ENCODE measurements around the gene AFF1. TPM values are rescaled to one million over a fixed set of nuclear protein-coding genes. Genes with fewer than 3 reads are reported as not detected.

AFF1 gene
- total RNA-seq, 4 donors from 2014 or later = 59.7 to 78.1 (median 65.9) TPM

DNA sequence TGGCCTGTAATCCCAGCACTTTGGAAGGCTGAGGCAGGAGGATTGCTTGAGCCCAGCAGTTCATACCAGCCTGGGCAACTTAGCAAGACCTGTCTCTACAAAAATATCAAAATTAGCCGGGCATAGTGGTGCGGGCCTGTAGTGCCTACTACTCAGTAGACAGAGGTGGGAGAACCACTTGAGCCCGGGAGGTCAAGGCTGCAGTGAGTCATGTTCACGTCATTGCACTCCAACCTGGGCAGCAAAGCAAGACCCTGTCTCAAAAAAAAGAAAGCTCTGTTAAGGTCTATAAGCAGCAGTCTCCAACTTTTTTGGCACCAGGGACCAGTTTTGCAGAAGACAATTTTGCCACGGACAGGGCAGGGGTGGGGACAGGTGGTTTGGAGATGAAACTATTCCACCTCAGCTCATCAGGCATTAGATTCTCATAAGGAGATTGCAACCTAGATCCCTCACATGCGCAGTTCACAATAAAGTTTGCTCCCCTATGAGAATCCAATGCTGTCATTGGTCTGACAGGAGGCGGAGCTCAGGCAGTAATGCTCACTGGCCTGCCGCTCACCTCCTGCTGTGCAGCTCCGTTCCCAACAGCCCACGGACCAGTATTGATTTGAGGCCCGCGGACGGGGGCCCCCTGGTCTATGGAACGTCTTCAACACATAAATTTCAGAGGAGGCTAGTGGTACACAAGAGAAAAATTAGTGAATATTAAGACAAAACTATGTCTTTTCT is 217.7 kb downstream of the AFF1 start:
- H3K27ac ChIP-seq = no peak overlapping the region
- WGBS, 2 donors (ENCODE audit: low coverage in 1 of 2) = 78 to 90% methylated on average over 2 to 5 of the region's 14 CpGs
- ATAC-seq = no peak

DNA sequence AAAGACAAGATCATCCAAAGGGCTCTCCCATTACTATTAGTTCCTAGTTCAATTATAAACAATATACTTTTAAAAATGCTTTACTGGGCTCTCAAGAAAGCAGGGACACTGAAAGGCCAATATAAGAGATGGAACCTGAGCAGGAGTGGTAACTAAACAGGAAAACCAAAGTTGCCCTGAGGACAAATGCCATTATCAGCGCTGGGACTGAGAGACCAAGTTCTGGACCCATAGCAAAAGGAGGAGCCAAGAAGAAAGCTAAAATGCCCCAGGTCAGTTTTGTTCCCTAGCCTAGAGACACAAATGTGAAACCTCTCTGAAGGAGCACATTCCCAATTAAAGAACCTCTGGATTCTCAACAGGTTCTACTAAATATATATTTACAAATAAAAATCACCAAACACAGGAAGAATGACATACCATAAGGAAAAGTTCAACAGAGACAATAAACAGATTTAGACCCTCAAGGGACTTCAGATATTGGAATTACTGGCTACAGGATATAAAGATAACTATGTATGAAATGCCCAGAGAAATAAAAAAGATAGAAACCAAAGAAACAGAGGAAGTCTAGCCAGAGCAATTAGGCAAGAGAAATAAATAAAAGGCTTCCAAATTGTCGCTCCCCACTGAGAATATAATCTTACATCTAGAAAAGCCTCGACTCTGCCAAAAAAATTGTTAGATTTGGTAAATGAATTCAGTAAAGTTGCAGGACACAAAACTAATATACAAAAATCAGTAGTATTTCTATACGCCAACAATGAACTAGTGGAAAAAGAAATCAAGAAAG is 218.5 kb downstream of the AFF1 start:
- no peak for ATAC-seq
- H3K4me1 ChIP-seq = peaks cover 0 to 7% (median 0%) of the 10 kb centered on the region in 3 donors
- TF ChIP-seq, protein P1, sequence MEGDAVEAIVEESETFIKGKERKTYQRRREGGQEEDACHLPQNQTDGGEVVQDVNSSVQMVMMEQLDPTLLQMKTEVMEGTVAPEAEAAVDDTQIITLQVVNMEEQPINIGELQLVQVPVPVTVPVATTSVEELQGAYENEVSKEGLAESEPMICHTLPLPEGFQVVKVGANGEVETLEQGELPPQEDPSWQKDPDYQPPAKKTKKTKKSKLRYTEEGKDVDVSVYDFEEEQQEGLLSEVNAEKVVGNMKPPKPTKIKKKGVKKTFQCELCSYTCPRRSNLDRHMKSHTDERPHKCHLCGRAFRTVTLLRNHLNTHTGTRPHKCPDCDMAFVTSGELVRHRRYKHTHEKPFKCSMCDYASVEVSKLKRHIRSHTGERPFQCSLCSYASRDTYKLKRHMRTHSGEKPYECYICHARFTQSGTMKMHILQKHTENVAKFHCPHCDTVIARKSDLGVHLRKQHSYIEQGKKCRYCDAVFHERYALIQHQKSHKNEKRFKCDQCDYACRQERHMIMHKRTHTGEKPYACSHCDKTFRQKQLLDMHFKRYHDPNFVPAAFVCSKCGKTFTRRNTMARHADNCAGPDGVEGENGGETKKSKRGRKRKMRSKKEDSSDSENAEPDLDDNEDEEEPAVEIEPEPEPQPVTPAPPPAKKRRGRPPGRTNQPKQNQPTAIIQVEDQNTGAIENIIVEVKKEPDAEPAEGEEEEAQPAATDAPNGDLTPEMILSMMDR (IDR thresholded peaks at IDR 0.05) = no peak
- TF ChIP-seq EP300 (IDR thresholded peaks at IDR 0.05) = no peak
- TF ChIP-seq POLR2AphosphoS5 (IDR thresholded peaks at IDR 0.05) = no peak
- no peak for TF ChIP-seq POLR2A (IDR thresholded peaks at IDR 0.05)
- 66 to 81% methylated on average over 4 of the region's 4 CpGs for WGBS, 2 donors (ENCODE audit: low coverage in 1 of 2)
- H3K4me3 ChIP-seq = no peak overlapping the region
- H3K9me3 ChIP-seq = no peaks in the 10 kb centered on the region
- H3K27ac ChIP-seq = no peak overlapping the region
- H3K27me3 ChIP-seq = no peaks in the 10 kb centered on the region
- no peaks in the 10 kb centered on the region for H3K36me3 ChIP-seq

More for the DNA sequence above, 217.7 kb downstream of the AFF1 start:
- Histone ChIP-seq H3K4me3 (no peak overlapping the region), H3K27me3 (no peaks in the 10 kb centered on the region), H3K9me3 (no peaks in the 10 kb centered on the region), H3K4me1 (peaks cover 0 to 7% (median 0%) of the 10 kb centered on the region in 3 donors), H3K36me3 (no peaks in the 10 kb centered on the region)
- TF ChIP-seq, protein P1 (IDR thresholded peaks at IDR 0.05) = no peak
- no peak for TF ChIP-seq POLR2A (IDR thresholded peaks at IDR 0.05)
- no peak for TF ChIP-seq POLR2AphosphoS5 (IDR thresholded peaks at IDR 0.05)
- no peak for TF ChIP-seq EP300 (IDR thresholded peaks at IDR 0.05)

DNA sequence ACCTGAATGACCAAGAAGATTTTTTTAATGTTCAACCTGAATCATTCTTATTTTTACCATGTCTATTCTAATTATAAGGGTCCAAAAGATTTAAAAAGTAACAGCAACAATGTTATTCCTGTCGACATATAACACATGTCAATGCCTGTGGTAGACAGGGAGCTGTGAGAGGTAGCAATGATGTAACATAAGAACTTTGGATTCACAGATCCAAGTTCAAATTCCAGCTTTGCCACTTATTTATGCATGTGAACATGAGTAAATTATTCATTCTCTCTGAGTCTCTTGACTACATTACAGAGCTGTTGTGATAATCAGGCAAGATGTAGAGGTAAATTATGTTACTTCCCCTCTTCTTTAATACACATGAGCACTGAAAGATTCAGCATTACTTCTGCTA is 231.1 kb downstream of the AFF1 start:
- no peaks in the 10 kb centered on the region for H3K27me3 ChIP-seq
- WGBS, 2 donors (ENCODE audit: low coverage in 1 of 2) = 95 to 100% methylated on average over 1 of the region's 1 CpG
- TF ChIP-seq EP300 (IDR thresholded peaks at IDR 0.05) (no peak), POLR2AphosphoS5 (IDR thresholded peaks at IDR 0.05) (no peak), POLR2A (IDR thresholded peaks at IDR 0.05) (no peak)
- TF ChIP-seq, protein P1 (IDR thresholded peaks at IDR 0.05) = no peak
- no peaks in the 10 kb centered on the region for H3K4me1 ChIP-seq
- H3K9me3 ChIP-seq = no peaks in the 10 kb centered on the region
- no peak overlapping the region for H3K4me3 ChIP-seq
- peaks cover 0 to 59% of the 10 kb centered on the region in 2 donors for H3K36me3 ChIP-seq
- ATAC-seq = no peak
- no peak overlapping the region for H3K27ac ChIP-seq

DNA sequence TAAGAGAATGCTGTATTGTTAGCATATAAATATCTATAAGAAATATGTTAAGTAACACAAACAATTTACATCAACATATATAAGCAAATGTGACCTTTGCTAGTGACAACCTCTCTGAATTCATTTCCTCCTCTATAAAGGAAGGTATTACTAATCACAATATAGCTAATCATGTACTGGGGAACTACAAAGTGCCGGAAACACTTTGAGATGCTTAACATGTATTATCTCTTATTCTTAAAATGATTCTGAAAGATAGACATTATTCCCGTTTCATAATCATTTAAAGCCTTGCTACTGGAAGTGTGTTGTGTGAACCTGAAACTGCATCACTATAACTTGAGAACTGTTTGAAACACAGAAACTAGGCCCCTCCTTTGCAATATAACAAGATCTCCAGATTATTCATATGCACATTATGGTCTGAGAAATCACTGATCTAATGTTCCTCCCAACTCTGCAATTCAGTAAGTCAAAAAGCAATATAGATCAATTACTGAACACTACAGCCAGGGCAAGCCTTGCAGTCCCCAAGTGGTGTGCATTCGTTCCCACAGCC is 231.6 kb downstream of the AFF1 start:
- no peak overlapping the region for H3K4me3 ChIP-seq
- H3K27ac ChIP-seq = no peak overlapping the region
- no peaks in the 10 kb centered on the region for H3K27me3 ChIP-seq
- H3K4me1 ChIP-seq = no peaks in the 10 kb centered on the region
- H3K36me3 ChIP-seq = peaks cover 0 to 59% of the 10 kb centered on the region in 2 donors
- WGBS, 2 donors (ENCODE audit: low coverage in 1 of 2) = 67 to 92% methylated on average over 2 to 3 of the region's 3 CpGs
- no peak for ATAC-seq
- no peak for TF ChIP-seq POLR2AphosphoS5 (IDR thresholded peaks at IDR 0.05)
- no peaks in the 10 kb centered on the region for H3K9me3 ChIP-seq

DNA sequence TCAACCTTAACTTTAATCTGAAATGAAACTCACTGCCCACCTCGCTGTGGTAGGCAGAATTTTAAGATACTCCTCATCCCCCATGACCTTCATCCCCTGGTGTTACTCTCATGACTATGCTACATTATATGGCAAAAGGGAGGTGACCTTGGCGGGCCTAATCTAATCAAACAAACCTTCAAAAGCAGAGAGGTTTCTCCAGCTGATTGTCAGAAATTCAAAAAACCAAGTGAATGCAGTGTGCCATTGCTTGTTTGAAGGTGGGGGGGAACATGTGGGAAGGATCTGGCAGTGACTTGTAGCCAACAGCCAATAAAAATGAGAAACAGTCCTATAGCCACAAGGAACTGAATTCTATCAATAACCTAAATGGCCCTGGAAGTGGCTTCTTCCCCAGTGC is 237.1 kb downstream of the AFF1 start:
- 92 to 100% methylated on average over 1 to 2 of the region's 2 CpGs for WGBS, 2 donors (ENCODE audit: low coverage in 1 of 2)
- ATAC-seq = no peak
- H3K9me3 ChIP-seq = no peaks in the 10 kb centered on the region
- H3K4me1 ChIP-seq = no peaks in the 10 kb centered on the region
- TF ChIP-seq POLR2AphosphoS5 (IDR thresholded peaks at IDR 0.05) (no peak), EP300 (IDR thresholded peaks at IDR 0.05) (no peak), POLR2A (IDR thresholded peaks at IDR 0.05) (no peak)
- TF ChIP-seq, protein P1 (IDR thresholded peaks at IDR 0.05) = no peak
- H3K36me3 ChIP-seq = peaks cover 0 to 49% of the 10 kb centered on the region in 2 donors
- H3K27ac ChIP-seq = no peak overlapping the region
- H3K4me3 ChIP-seq = no peak overlapping the region
- H3K27me3 ChIP-seq = no peaks in the 10 kb centered on the region

All from gastroesophageal sphincter (tissue), 4 donors.